Cardiac fibroblast (primary cell): Measurements from ENCODE around the gene ZNF615.
A peak's percentile ranks its signal among the peaks of the same experiment; 100 is the strongest.
"Not testable (repeated sequence)": the region's sequence is repeated elsewhere in the genome, so short reads cannot be mapped to it uniquely, and the experiment has no call there.

Source experiments
- DNase-seq, 2 donors: peaks; one replicate each; pipeline versions ENCODE4 v3.0.0 to v3.0.0-alpha.2; 2010; ENCODE audit warnings: low read depth in 2 of 2
- H3K4me3 ChIP-seq, 2 donors: replicated peaks in 1 of 2; 1 replicate in 1 of 2; 2 replicates in 1 of 2; pipeline ENCODE4 v1.5.1; 2011; ENCODE audit warnings: low read depth in 2 of 2, low read length in 2 of 2, mild to moderate bottlenecking in 2 of 2, moderate library complexity in 1 of 2
- TF ChIP-seq, protein P1 (sequence below): IDR thresholded peaks from one replicate; pipeline ENCODE4 v1.5.1; 2011; ENCODE audit warnings: low read depth, mild to moderate bottlenecking, low read length, inconsistent platforms

The ZNF615 gene

DNA sequence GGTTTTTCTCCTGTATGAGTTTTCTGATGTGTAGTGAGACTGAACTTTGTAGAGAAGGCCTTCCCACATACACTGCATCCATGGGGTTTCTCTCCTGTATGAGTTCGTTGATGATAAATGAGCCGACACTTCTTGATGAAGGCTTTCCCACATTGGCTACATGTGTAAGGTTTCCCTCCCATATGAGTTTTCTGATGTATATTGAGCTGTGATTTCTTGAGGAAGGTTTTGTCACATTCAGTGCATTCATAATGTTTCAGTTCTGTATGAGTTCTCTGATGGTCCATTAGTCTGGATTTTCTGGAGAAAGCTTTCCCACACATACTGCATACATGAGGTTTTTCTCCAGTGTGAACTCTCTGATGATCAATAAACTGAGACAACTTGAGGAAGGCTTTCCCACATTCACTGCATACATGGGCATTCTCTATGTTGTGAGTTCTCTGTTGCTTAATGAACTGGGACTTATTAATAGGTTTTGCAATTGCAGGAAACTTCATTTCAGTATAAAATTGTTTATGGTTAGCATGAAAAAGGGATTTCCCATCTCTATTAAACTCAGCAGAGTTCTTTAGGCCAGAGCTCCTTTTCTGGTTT is 13.9 kb downstream of the ZNF615 start:
- H3K4me3 ChIP-seq, result no peak overlapping the region
- peak in 1 of 2 donors; percentile 9 for DNase-seq

DNA sequence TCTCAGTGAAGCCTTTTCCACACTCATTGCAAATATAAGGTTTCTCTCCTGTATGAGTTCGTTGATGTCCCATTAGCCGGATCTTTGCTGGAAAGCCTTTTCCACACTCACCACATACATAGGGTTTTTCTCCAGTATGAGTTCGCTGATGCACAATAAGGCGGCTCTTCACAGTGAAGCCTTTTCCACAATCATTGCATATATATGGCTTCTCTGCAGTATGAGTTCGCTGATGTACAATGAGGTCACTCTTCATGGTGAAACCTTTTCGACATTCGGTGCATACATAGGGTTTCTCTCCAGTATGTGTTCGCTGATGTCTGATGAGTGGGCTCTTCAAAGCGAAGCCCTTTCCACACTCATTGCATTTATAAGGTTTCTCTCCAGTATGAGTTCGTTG is 14.6 kb downstream of the ZNF615 start:
- no peak for DNase-seq
- no peak overlapping the region for H3K4me3 ChIP-seq
- TF ChIP-seq, protein P1, sequence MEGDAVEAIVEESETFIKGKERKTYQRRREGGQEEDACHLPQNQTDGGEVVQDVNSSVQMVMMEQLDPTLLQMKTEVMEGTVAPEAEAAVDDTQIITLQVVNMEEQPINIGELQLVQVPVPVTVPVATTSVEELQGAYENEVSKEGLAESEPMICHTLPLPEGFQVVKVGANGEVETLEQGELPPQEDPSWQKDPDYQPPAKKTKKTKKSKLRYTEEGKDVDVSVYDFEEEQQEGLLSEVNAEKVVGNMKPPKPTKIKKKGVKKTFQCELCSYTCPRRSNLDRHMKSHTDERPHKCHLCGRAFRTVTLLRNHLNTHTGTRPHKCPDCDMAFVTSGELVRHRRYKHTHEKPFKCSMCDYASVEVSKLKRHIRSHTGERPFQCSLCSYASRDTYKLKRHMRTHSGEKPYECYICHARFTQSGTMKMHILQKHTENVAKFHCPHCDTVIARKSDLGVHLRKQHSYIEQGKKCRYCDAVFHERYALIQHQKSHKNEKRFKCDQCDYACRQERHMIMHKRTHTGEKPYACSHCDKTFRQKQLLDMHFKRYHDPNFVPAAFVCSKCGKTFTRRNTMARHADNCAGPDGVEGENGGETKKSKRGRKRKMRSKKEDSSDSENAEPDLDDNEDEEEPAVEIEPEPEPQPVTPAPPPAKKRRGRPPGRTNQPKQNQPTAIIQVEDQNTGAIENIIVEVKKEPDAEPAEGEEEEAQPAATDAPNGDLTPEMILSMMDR, result no peak

More for the DNA sequence above, 13.9 kb downstream of the ZNF615 start:
- TF ChIP-seq, protein P1, result no peak

DNA sequence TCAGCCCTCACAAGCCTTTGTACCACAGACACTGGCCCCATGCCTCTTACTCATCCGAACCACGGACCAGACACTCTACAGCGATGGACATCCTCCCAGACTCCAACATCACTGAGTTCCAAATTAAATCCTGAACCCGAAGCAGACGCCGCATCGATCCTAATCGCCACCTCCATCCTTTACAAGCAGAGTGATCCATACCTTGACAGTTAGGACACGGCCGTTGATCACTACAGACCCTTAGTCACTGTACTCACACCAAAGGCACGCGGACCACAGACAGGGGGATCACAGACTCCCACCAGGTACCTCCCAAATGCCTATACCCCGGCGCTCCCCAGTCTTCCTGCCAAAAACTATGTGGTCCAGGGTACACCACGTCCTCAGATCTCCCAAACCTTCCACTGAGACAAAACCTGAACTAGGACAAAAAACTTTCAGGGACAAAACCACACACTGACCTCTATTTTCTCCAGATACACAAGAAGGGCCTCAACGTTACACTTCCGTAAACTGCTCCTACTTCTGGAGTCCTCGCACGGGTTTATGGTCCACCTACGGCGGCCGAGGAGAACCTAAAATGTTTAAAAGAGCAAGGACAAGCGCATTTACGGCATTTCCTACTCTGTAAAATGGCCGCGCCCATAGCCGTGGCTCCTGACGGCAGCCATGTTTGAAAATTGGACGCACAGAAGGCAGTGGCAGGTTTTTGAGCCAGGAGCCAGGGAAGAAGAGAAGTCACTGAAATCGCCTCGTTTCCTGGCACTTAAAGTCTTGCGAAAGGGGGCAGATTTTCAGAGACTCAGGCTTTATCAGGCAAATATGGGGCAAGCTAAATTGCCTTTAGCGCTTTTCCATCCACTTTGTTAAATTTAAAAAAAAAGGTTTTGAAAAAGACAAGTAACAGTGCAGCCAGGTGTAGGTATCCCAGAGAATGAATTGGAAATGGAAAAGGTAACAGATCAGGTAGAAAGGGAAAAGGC is 21.4 kb downstream of the ZNF615 start, which contains the start of gene ZNF350:
ZNF350 (minus strand) TSS at position 532 of the 983 bp plus-strand sequence. CDS start 12,480 bp downstream, outside the sequence.
- peak; percentile 97 to 98 for DNase-seq
- TF ChIP-seq, protein P1, result no peak

DNA sequence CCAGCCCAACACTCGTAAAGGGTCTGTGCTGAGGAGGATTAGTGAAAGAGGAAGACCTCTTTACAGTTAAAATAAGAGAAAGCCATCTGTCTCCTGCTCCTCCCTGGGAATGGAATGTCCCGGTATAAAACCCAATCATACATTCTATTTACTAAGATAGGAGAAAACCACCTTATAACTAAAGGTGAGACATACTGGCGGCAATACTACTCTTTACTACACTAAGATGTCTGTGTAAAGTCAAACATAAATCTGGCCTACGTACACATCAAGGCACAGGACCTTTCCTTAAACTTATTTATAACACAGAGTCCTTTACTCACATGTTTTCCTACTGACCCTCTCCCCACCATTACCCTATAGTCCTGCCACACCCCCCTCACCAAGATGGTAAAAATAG is 24.6 kb downstream of the ZNF615 start:
- no peak overlapping the region for H3K4me3 ChIP-seq
- DNase-seq, result no peak

More for the DNA sequence above, 21.4 kb downstream of the ZNF615 start, which contains the start of gene ZNF350:
- peak within 1 kb of the TSS; percentile 58 to 91 for H3K4me3 ChIP-seq

DNA sequence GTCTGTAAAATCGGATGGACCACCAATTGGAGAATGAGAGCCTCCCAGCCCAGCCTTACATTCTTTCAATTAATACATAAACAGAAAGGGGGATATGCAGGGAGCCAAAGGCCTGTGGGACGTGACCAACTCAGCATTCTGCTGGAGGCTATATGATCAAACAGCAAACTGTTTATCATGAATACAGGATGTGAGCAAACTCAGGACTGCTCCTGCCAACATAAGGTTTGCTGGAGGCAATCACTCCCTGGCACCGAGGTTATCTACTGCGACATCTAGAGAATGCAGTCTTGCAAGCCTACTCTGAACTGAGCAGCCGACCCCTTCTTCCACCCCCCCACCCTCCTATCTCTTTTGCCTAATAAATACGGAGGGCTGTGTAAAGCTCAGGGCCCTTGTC is 27.1 kb downstream of the ZNF615 start:
- H3K4me3 ChIP-seq, DNase-seq: not testable (repeated sequence)

More for the DNA sequence above, 24.6 kb downstream of the ZNF615 start:
- TF ChIP-seq, protein P1, result no peak

DNA sequence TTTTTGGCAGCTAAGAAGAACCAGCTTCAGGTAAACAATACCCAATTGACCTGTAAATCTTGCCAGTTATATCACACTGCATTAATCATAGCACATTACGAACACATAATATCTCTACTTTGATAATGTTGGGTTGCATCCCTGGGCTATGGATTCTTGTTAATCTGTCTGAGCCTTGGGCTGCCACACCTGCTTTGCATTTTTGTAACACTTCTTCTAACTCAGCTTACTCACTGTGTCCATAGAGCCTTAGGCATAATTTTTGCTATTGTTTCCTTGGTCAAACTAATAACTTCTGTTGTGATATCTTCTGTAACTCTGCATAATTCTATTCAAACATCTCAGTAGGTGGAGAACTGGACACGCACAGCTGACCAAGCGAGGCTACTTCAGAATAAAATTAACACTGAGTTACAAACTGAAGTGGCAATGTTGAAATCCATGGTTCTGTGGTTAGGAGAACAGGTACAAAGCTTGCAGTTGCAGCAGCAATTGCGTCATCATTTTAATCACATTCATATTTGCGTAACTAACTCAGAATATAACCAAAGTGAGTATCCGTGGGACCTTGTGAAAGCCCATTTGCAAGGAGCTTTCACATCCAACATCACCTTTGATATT is 27.8 kb downstream of the ZNF615 start:
- TF ChIP-seq, protein P1, result no peak
- peak; percentile 4 to 23 for DNase-seq
- no peak overlapping the region for H3K4me3 ChIP-seq
